HEK293 (cell line): Measurements from ENCODE around the gene ENO3.

Experiments used
- CTCF ChIA-PET: fragments of 350-600 bp; formaldehyde crosslinking; extraction: SDS; loops from one replicate; lab custom pipeline; 2021; ENCODE audit warnings: antibody characterized with exemption; lab: Yijun Ruan, JAX
- POLR2A ChIA-PET: fragments of 300-600 bp; formaldehyde crosslinking; extraction: SDS; loops from one replicate; lab custom pipeline; 2020; ENCODE audit warnings: antibody characterized with exemption, inconsistent platforms; lab: Yijun Ruan, JAX
- H3K27ac ChIP-seq: fragments of 200-500 bp; sonication (Bioruptor generic); 2 replicates; pipeline ENCODE4 v1.5.1; 2014; ENCODE audit warnings: low read depth, low read length, control low read depth, inconsistent platforms; ENCODE audit errors: extremely low read depth
- H3K36me3 ChIP-seq, 2 experiments: fragments of 200-500 bp in 1 of 2; sonication (Bioruptor generic) in 1 of 2; 1 replicate in 1 of 2; 2 replicates in 1 of 2; pipeline ENCODE4 v1.5.1; 2014 to 2017; ENCODE audit warnings: inconsistent platforms in 2 of 2, low read length in 2 of 2; ENCODE audit not compliant: control insufficient read depth in 2 of 2, insufficient read depth in 1 of 2
- H3K4me1 ChIP-seq: fragments of 200-500 bp; sonication (Bioruptor generic); 2 replicates; pipeline ENCODE4 v1.5.1; 2014; ENCODE audit warnings: mild to moderate bottlenecking, low read length, inconsistent platforms; ENCODE audit not compliant: control insufficient read depth, insufficient read depth
- H3K4me3 ChIP-seq: 2 replicates; pipeline ENCODE4 v1.5.1; 2011; ENCODE audit warnings: low read depth, mild to moderate bottlenecking, control low read depth, low read length, moderate library complexity
- H3K9me3 ChIP-seq: fragments of 200-500 bp; sonication (Bioruptor generic); 2 replicates; pipeline ENCODE4 v1.5.1; 2014; ENCODE audit warnings: low read depth, low read length, inconsistent platforms; ENCODE audit not compliant: control insufficient read depth, insufficient read depth
- FEZF1 ChIP-seq: fragments of 450-650 bp; formaldehyde crosslinking; IDR thresholded peaks from 2 replicates; pipeline ENCODE4 v1.5.1; 2016; ENCODE audit warnings: missing biosample characterization, missing genetic modification characterization
- GLI2 ChIP-seq: fragments of 450-650 bp; formaldehyde crosslinking; IDR thresholded peaks from 2 replicates; pipeline ENCODE4; 2017; ENCODE audit warnings: missing biosample characterization, missing genetic modification characterization, low read depth, borderline replicate concordance
- HIC1 ChIP-seq: fragments of 450-650 bp; formaldehyde crosslinking; IDR thresholded peaks from 2 replicates; pipeline ENCODE4 v1.5.1; 2016; ENCODE audit warnings: missing biosample characterization, missing genetic modification characterization
- IKZF3 ChIP-seq: fragments of 450-650 bp; IDR thresholded peaks from 2 replicates; pipeline ENCODE4 v1.5.0; 2018; ENCODE audit warnings: missing biosample characterization, mild to moderate bottlenecking, missing genetic modification characterization, moderate library complexity
- PATZ1 ChIP-seq: fragments of 450-650 bp; formaldehyde crosslinking; IDR thresholded peaks from 2 replicates; pipeline ENCODE4 v1.5.1; 2016; ENCODE audit warnings: missing biosample characterization, missing genetic modification characterization
- SP2 ChIP-seq: fragments of 450-650 bp; formaldehyde crosslinking; IDR thresholded peaks from 2 replicates; pipeline ENCODE4 v1.5.1; 2016; ENCODE audit warnings: missing biosample characterization, missing genetic modification characterization
- ZBTB1 ChIP-seq: fragments of 450-650 bp; formaldehyde crosslinking; IDR thresholded peaks from 2 replicates; pipeline ENCODE4 v1.5.1; 2016; ENCODE audit warnings: missing biosample characterization, missing genetic modification characterization
- ZFP37 ChIP-seq: fragments of 450-650 bp; formaldehyde crosslinking; IDR thresholded peaks from 2 replicates; pipeline ENCODE4 v1.5.1; 2016; ENCODE audit warnings: missing biosample characterization, missing genetic modification characterization
- ZNF10 ChIP-seq: fragments of 450-650 bp; formaldehyde crosslinking; IDR thresholded peaks from 2 replicates; pipeline ENCODE4 v1.5.1; 2017; ENCODE audit warnings: missing biosample characterization, missing genetic modification characterization
- ZNF132 ChIP-seq: fragments of 450-650 bp; formaldehyde crosslinking; IDR thresholded peaks from 2 replicates; pipeline ENCODE4 v1.5.1; 2017; ENCODE audit warnings: missing biosample characterization, missing genetic modification characterization, borderline replicate concordance
- ZNF133 ChIP-seq: fragments of 450-650 bp; formaldehyde crosslinking; IDR thresholded peaks from 2 replicates; pipeline ENCODE4 v1.5.1; 2016; ENCODE audit warnings: missing biosample characterization, missing genetic modification characterization
- ZNF148 ChIP-seq: fragments of 450-650 bp; formaldehyde crosslinking; IDR thresholded peaks from 2 replicates; pipeline ENCODE4 v1.5.0; 2017; ENCODE audit warnings: missing biosample characterization, missing genetic modification characterization, borderline replicate concordance
- ZNF280C ChIP-seq: fragments of 450-650 bp; formaldehyde crosslinking; IDR thresholded peaks from 2 replicates; pipeline ENCODE4 v1.5.1; 2016; ENCODE audit warnings: missing biosample characterization, missing genetic modification characterization
- ZNF335 ChIP-seq: fragments of 450-650 bp; formaldehyde crosslinking; conservative IDR thresholded peaks from 2 replicates; pipeline ENCODE4 v1.5.1; 2016; ENCODE audit warnings: missing biosample characterization, missing genetic modification characterization
- ZNF391 ChIP-seq: fragments of 450-650 bp; formaldehyde crosslinking; IDR thresholded peaks from 2 replicates; pipeline ENCODE4 v1.5.1; 2016; ENCODE audit warnings: low read depth, missing biosample characterization, missing genetic modification characterization, borderline replicate concordance
- ZNF394 ChIP-seq: fragments of 450-650 bp; formaldehyde crosslinking; IDR thresholded peaks from 2 replicates; pipeline ENCODE4 v1.5.1; 2016; ENCODE audit warnings: missing biosample characterization, missing genetic modification characterization, mild to moderate bottlenecking, moderate library complexity, borderline replicate concordance
- ZNF501 ChIP-seq: fragments of 450-650 bp; formaldehyde crosslinking; IDR thresholded peaks from 2 replicates; pipeline ENCODE4 v1.5.1; 2016; ENCODE audit warnings: missing biosample characterization, missing genetic modification characterization
- ZNF626 ChIP-seq: fragments of 450-650 bp; sonication (Bioruptor Pico); formaldehyde crosslinking; IDR thresholded peaks from 2 replicates; pipeline ENCODE4 v1.5.1; 2018; ENCODE audit warnings: missing biosample characterization, missing genetic modification characterization, inconsistent platforms
- ZNF639 ChIP-seq: fragments of 450-650 bp; formaldehyde crosslinking; IDR thresholded peaks from 2 replicates; pipeline ENCODE4 v1.5.1; 2016; ENCODE audit warnings: missing biosample characterization, missing genetic modification characterization
- ZNF670 ChIP-seq: fragments of 450-650 bp; formaldehyde crosslinking; IDR thresholded peaks from 2 replicates; pipeline ENCODE4 v1.5.1; 2016; ENCODE audit warnings: missing biosample characterization, missing genetic modification characterization, low read depth
- ZNF768 ChIP-seq: fragments of 450-650 bp; formaldehyde crosslinking; IDR thresholded peaks from 2 replicates; pipeline ENCODE4 v1.5.1; 2018; ENCODE audit warnings: missing biosample characterization, mild to moderate bottlenecking, missing genetic modification characterization
- ZXDB ChIP-seq: fragments of 450-650 bp; formaldehyde crosslinking; IDR thresholded peaks from 2 replicates; pipeline ENCODE4 v1.5.1; 2016; ENCODE audit warnings: missing biosample characterization, missing genetic modification characterization

The ENO3 gene

GRCh38 chr17:4944554-4945175, 6.3 kb upstream of the ENO3 start:
- TF ChIP-seq ZFP37 (no peak), ZBTB1 (tag by site-specific recombination) (no peak), ZNF132 (tag by site-specific recombination) (no peak), ZNF391 (tag by site-specific recombination) (no peak), ZNF10 (tag by site-specific recombination) (0 out of 2 replicates have a peak, but pooled peaks have one; percentile 1), FEZF1 (tag by site-specific recombination) (no peak), ZNF768 (tag by site-specific recombination) (no peak), ZNF280C (no peak), GLI2 (tag by site-specific recombination) (no peak), IKZF3 (tag by site-specific recombination) (no peak), ZNF133 (no peak), ZNF626 (tag by site-specific recombination) (no peak), ZNF394 (tag by site-specific recombination) (0 out of 2 replicates have a peak, but pooled peaks have one; percentile 49), ZNF335 (tag by site-specific recombination) (peak; percentile 44), ZXDB (no peak), ZNF148 (tag by site-specific recombination) (no peak)
- Histone ChIP-seq H3K36me3 (peaks cover 38 to 60% of the 10 kb centered on the region in 2 experiments), H3K27ac (peak overlapping the region; percentile 99), H3K4me3 (no peak overlapping the region), H3K4me1 (peaks cover 19% of the 10 kb centered on the region), H3K9me3 (no peaks in the 10 kb centered on the region)
- CTCF ChIA-PET, result interaction anchor here (0.6 to 1.3 kb wide), 3 partner anchors 22 to 118 kb away, joined by 3 to 5 read pairs (median 3); partner anchors contain the start of gene CHRNE
- POLR2A ChIA-PET, result interaction anchor here (0.6 to 17.9 kb wide), 5 partner anchors 10 to 77 kb away, joined by 3 to 358 read pairs (median 8); partner anchors contain the start of genes GP1BA and SPAG7

GRCh38 chr17:4945176-4945943, 5.6 kb upstream of the ENO3 start:
- Histone ChIP-seq H3K4me3 (no peak overlapping the region), H3K27ac (peak overlapping the region; percentile 99), H3K4me1 (peaks cover 19% of the 10 kb centered on the region), H3K36me3 (peaks cover 38 to 60% of the 10 kb centered on the region in 2 experiments), H3K9me3 (no peaks in the 10 kb centered on the region)
- POLR2A ChIA-PET, result interaction anchor here (0.6 to 17.9 kb wide), 6 partner anchors 11 to 77 kb away, joined by 3 to 358 read pairs (median 6); partner anchors contain the start of genes GP1BA and SPAG7
- CTCF ChIA-PET, result interaction anchor here (1.0 to 2.5 kb wide), 5 partner anchors 36 to 146 kb away, joined by 3 to 11 read pairs (median 4); partner anchors contain the start of genes CAMTA2 and CHRNE
- TF ChIP-seq ZNF501 (tag by site-specific recombination) (0 out of 2 replicates have a peak, but pooled peaks have one; percentile 40), SP2 (tag by site-specific recombination) (peak; percentile 35; the same call in 1 of the 2 replicates), ZFP37 (0 out of 2 replicates have a peak, but pooled peaks have one; percentile 23), ZNF670 (tag by site-specific recombination) (no peak), ZNF639 (no peak), HIC1 (tag by site-specific recombination) (peak; percentile 90), PATZ1 (tag by site-specific recombination) (peak; percentile 95)
